Glutamatergic neuron (in vitro differentiated cells): ENCODE data around the gene THADA. TPM values are rescaled to one million over a fixed set of nuclear protein-coding genes. Genes with fewer than 3 reads are reported as not detected.

Experiments
- DNase-seq: peaks from one replicate; pipeline ENCODE4 v3.0.0; 2022
- H3K27ac Mint-ChIP-seq: one replicate; pipeline ENCODE4 v1.8.0; 2020; ENCODE audit warnings: mild to moderate bottlenecking, mixed read lengths, inconsistent platforms; ENCODE audit not compliant: unreplicated experiment
- H3K27me3 Mint-ChIP-seq: one replicate; pipeline ENCODE4 v1.8.0; 2020; ENCODE audit warnings: mild to moderate bottlenecking, moderate library complexity, mixed read lengths, inconsistent platforms; ENCODE audit not compliant: unreplicated experiment
- H3K36me3 Mint-ChIP-seq: one replicate; pipeline ENCODE4 v1.8.0; 2020; ENCODE audit warnings: mild to moderate bottlenecking, mixed read lengths, inconsistent platforms; ENCODE audit not compliant: unreplicated experiment
- H3K4me1 Mint-ChIP-seq: one replicate; pipeline ENCODE4 v1.8.0; 2020; ENCODE audit warnings: mild to moderate bottlenecking, low read depth, mixed read lengths, inconsistent platforms; ENCODE audit not compliant: unreplicated experiment
- H3K4me3 Mint-ChIP-seq: one replicate; pipeline ENCODE4 v1.8.0; 2020; ENCODE audit warnings: mild to moderate bottlenecking, mixed read lengths, inconsistent platforms; ENCODE audit not compliant: unreplicated experiment
- H3K9me3 Mint-ChIP-seq: one replicate; pipeline ENCODE4 v1.8.0; 2020; ENCODE audit warnings: mild to moderate bottlenecking, moderate library complexity, mixed read lengths, inconsistent platforms; ENCODE audit not compliant: unreplicated experiment
- total RNA-seq: library from RNA; stranded (reverse); fragmentation: NEBNext Ultra II Directional; extraction: Animal tissue kit (Norgen Biotek cat#: 25700); gene quantifications from one replicate; pipeline ENCODE4 v1.2.1, GENCODE V29; 2021; ENCODE audit not compliant: unreplicated experiment
- TF ChIP-seq, protein P1 (sequence below): fragments of 200-600 bp; sonication (generic); IDR thresholded peaks from one replicate; pipeline ENCODE4 v1.5.0; 2021; ENCODE audit not compliant: partially characterized antibody, unreplicated experiment

The THADA gene
- total RNA-seq, 1 donor from 2014 or later, result 15.0 TPM

DNA sequence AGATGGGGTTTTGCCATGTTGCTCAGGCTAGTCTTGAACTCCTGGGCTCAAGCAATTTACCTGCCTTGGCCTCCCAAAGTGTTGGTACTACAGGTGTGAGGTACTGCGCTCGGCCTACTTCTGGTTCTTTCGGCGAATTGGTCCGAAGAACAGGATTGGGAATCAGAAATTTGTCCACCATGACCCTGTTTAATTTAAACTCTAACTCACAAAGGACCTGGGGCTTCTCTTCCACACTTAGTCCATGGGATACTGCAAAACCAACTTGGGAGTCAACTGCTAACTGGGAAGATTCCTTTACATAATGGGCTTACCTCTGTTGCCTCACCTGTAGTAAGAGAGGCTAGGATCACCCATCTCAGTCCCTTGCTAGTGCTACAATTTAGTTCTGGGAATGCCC lies 289.6 kb downstream of the THADA start:
- Mint-ChIP-seq H3K4me1 (no peaks in the 10 kb centered on the region), H3K9me3 (no peaks in the 10 kb centered on the region), H3K4me3 (no peak overlapping the region), H3K27ac (no peak overlapping the region), H3K36me3 (no peaks in the 10 kb centered on the region), H3K27me3 (no peaks in the 10 kb centered on the region)
- TF ChIP-seq, protein P1, sequence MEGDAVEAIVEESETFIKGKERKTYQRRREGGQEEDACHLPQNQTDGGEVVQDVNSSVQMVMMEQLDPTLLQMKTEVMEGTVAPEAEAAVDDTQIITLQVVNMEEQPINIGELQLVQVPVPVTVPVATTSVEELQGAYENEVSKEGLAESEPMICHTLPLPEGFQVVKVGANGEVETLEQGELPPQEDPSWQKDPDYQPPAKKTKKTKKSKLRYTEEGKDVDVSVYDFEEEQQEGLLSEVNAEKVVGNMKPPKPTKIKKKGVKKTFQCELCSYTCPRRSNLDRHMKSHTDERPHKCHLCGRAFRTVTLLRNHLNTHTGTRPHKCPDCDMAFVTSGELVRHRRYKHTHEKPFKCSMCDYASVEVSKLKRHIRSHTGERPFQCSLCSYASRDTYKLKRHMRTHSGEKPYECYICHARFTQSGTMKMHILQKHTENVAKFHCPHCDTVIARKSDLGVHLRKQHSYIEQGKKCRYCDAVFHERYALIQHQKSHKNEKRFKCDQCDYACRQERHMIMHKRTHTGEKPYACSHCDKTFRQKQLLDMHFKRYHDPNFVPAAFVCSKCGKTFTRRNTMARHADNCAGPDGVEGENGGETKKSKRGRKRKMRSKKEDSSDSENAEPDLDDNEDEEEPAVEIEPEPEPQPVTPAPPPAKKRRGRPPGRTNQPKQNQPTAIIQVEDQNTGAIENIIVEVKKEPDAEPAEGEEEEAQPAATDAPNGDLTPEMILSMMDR, result no peak
- no peak for DNase-seq

DNA sequence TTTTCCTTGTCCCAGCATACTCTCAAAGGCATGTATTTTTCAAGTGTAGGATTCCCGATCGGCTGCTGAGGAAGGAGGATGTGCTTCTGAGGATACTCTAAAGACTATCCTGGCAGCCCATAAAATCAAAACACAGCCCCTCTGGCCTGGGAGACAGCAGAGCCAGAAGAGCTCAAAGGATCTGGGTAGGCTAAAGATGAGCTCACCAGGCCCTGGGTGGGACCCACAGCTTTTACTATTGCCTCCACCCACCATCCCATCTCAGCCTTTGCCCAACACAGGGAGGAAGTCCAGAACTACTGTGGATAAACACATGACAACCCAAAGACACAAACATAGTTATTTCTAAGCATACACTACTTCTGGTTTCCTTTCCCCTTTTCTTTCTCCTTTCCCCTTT lies 290.3 kb downstream of the THADA start:
- no peaks in the 10 kb centered on the region for H3K27me3 Mint-ChIP-seq
- H3K27ac Mint-ChIP-seq, result no peak overlapping the region
- no peak overlapping the region for H3K4me3 Mint-ChIP-seq
- no peaks in the 10 kb centered on the region for H3K36me3 Mint-ChIP-seq
- no peaks in the 10 kb centered on the region for H3K4me1 Mint-ChIP-seq
- no peak for DNase-seq
- H3K9me3 Mint-ChIP-seq, result no peaks in the 10 kb centered on the region
- TF ChIP-seq, protein P1, result no peak

DNA sequence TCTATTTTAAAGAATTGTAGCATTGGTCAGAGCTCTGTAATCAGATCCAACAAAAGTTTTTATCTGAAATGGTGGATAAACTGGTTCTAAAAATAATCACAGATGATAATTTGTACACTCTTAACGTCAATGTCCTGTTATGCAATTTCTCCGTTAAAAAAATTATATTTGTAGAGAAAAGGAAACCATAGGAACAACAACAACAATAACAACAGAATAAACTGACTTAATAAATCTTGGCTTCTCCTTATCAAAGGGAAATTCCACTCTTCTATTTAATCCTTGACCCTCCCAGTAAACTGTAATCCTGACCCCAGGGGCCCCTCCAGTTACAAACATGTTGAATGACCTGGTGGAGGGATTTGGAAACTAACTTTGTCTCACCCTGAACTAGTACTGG lies 290.8 kb downstream of the THADA start:
- H3K27me3 Mint-ChIP-seq, result peaks cover 2% of the 10 kb centered on the region
- DNase-seq, result no peak
- no peaks in the 10 kb centered on the region for H3K4me1 Mint-ChIP-seq
- no peaks in the 10 kb centered on the region for H3K9me3 Mint-ChIP-seq
- H3K27ac Mint-ChIP-seq, result no peak overlapping the region
- no peaks in the 10 kb centered on the region for H3K36me3 Mint-ChIP-seq
- H3K4me3 Mint-ChIP-seq, result no peak overlapping the region
- TF ChIP-seq, protein P1, result no peak

DNA sequence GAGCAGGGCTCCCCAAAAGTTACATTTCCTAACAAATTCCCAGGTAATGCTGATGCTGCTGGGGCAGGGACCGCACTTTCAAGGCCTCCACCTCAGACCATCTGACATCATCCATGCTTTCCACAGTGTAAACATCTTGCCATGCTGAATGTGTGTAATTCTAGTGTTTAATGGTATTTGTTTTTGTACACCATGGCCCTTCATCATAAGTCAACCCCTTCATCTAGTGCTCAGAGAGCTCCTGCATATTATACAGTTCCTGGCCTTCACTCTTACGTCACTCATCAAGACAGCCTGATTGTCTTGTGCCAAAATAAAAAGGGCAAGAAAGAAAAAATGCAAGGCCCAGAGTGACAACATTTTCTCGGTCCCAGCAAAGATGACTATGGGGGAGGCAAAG lies 291.9 kb downstream of the THADA start:
- Mint-ChIP-seq H3K9me3 (no peaks in the 10 kb centered on the region), H3K36me3 (no peaks in the 10 kb centered on the region), H3K4me3 (no peak overlapping the region), H3K4me1 (no peaks in the 10 kb centered on the region), H3K27ac (no peak overlapping the region), H3K27me3 (peaks cover 2% of the 10 kb centered on the region)
- DNase-seq, result no peak
- TF ChIP-seq, protein P1, result no peak

DNA sequence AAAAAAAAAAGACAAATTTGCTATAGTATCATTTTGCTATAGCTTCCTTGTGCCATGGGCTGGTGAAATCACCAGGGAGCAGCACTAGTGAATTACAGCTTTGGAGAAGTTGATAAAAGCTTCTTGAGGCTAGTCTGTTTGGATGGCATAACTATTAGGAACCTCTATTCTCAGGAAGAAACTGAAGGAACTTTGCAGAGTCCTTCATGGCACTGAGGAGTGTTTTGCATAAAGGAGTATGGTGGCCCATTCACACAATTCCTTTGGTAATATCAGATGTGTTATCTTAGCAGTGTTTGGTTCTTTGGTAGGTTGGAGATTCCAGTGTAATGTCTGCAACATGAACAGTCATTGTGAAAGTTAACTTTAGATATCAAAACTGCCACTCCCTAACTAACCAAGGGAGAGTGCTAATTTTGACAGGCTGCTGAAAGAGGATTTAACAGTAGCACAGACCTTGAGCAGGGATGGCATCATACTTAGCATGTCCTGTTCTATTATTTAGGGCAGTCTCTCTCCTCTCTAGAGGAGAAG lies 292.8 kb downstream of the THADA start:
- TF ChIP-seq, protein P1, result no peak
- Mint-ChIP-seq H3K4me1 (peaks cover 4% of the 10 kb centered on the region), H3K27me3 (peaks cover 2% of the 10 kb centered on the region), H3K9me3 (no peaks in the 10 kb centered on the region), H3K36me3 (no peaks in the 10 kb centered on the region), H3K27ac (no peak overlapping the region), H3K4me3 (no peak overlapping the region)
- DNase-seq, result no peak
